Left ventricle myocardium inferior (tissue), 1 donor: ENCODE measurements around the gene TBC1D20. TPM values are rescaled to one million over a fixed set of nuclear protein-coding genes. Genes with fewer than 3 reads are reported as not detected.

Source experiments
- DNase-seq: peaks from one replicate; pipeline ENCODE4 v3.0.0-alpha.2; 2020
- H3K27ac ChIP-seq: fragments of 200-600 bp; replicated peaks from 2 replicates; pipeline ENCODE4 v1.8.0; 2021
- H3K27me3 ChIP-seq: fragments of 200-600 bp; 2 replicates; pipeline ENCODE4 v1.8.0; 2021; ENCODE audit warnings: low read depth
- H3K36me3 ChIP-seq: fragments of 200-600 bp; 2 replicates; pipeline ENCODE4 v1.8.0; 2021
- H3K4me1 ChIP-seq: fragments of 200-600 bp; 2 replicates; pipeline ENCODE4 v1.8.0; 2021
- H3K4me3 ChIP-seq: fragments of 200-600 bp; 2 replicates; pipeline ENCODE4 v1.8.0; 2021; ENCODE audit warnings: mild to moderate bottlenecking, moderate library complexity
- H3K9me3 ChIP-seq: fragments of 200-600 bp; replicated peaks from 2 replicates; pipeline ENCODE4 v1.8.0; 2021
- CTCF ChIP-seq: fragments of 200-600 bp; IDR thresholded peaks from 2 replicates; pipeline ENCODE4 v1.8.0; 2021; ENCODE audit warnings: antibody characterized with exemption, mild to moderate bottlenecking, borderline replicate concordance
- intact Hi-C: fragments of 100-400 bp; cut with micrococcal nuclease; formaldehyde crosslinking; loops from one replicate; pipeline ENCODE4 v1.11.0; 2022
- total RNA-seq: library from RNA; stranded (reverse); fragmentation: NEBNext Ultra II Directional; extraction: Animal tissue kit (Norgen Biotek cat#: 25700); gene quantifications from one replicate; pipeline ENCODE4 v1.2.1, GENCODE V29; 2021
- donor health status: DM: no; HTN: yes; CAD: no; lungs with severe emphysema.

TBC1D20 gene
- total RNA-seq, 1 donor from 2014 or later = 23.0 TPM

- no peaks in the 10 kb centered on the region for H3K27me3 ChIP-seq
- H3K4me1 ChIP-seq = peaks cover 20% of the 10 kb centered on the region
- no peaks in the 10 kb centered on the region for H3K9me3 ChIP-seq
- no peak overlapping the region for H3K4me3 ChIP-seq
- no peak for TF ChIP-seq CTCF
- H3K27ac ChIP-seq = peak overlapping the region; percentile 31
- H3K36me3 ChIP-seq = peaks cover 96% of the 10 kb centered on the region
- intact Hi-C loops = no loop called here
- DNase-seq = no peak
Measured at GRCh38 chr20:438571-439469, 23.5 kb downstream of the TBC1D20 start.

DNA sequence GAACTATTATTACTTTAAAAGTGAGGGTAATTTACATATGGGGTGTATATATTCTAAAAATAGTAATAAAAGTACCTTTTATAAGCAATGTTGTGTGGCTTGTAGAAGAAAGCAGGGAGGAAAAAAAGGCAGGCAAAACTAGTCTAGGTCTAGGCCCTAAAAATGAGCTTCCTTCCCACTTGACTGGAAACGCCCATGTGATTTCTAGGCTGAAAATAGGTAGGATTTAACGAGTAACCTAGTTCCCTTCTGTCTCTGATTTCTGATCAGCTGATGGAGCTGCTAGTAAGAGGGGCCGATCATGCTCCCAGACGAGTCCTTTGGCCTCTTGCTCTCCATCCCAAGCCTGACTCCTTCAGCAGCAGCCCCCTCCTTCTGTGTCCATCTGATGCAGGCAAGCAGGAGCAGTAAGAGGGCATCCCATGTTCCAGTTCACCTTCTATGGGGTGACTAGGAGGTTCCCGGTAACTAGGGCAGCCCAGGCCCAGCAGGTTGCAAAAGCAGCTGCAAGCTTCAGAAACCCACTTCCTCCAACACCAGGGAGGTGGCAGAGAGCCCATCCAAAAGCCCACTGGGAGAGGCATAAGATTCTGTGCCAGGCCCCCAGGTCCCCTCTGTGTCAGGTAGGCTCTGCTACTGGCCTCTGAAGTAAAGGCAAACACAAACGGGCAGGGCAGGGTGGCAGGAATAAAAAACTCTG is 24.4 kb downstream of the TBC1D20 start:
- Histone ChIP-seq H3K9me3 (no peaks in the 10 kb centered on the region), H3K4me1 (peaks cover 28% of the 10 kb centered on the region), H3K27ac (peak overlapping the region; percentile 31), H3K27me3 (no peaks in the 10 kb centered on the region), H3K4me3 (no peak overlapping the region), H3K36me3 (peaks cover 88% of the 10 kb centered on the region)
- DNase-seq = no peak
- TF ChIP-seq CTCF = no peak
- intact Hi-C loops = no loop called here

DNA sequence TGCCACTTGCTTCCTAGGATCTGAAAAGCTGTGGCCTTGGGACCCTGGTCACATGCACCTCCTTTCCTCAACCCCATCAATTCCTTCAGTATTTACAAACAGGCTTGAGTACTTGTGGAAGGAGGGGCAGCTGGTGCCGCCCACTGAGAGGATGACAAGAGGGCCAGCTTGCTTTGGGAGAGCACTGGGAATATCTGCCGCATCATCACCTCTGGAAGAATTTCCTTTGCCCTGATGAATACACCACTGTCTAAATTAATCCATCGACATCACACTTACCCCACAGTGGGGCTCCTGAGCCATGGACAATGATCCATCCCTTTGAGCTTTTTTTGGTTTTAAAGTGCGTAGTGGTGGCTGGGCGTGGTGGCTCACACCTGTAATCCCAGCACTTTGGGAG is 25.9 kb downstream of the TBC1D20 start:
- intact Hi-C loops = no loop called here

GRCh38 chr20:435558-435957 is 26.8 kb downstream of the TBC1D20 start:
- Histone ChIP-seq H3K4me3 (no peak overlapping the region), H3K36me3 (peaks cover 76% of the 10 kb centered on the region), H3K9me3 (no peaks in the 10 kb centered on the region), H3K4me1 (peaks cover 35% of the 10 kb centered on the region), H3K27me3 (no peaks in the 10 kb centered on the region), H3K27ac (no peak overlapping the region)
- DNase-seq = no peak
- TF ChIP-seq CTCF = no peak
- intact Hi-C loops = no loop called here

More for the DNA sequence above, 25.9 kb downstream of the TBC1D20 start:
- TF ChIP-seq CTCF = no peak
- H3K9me3 ChIP-seq = no peaks in the 10 kb centered on the region
- no peaks in the 10 kb centered on the region for H3K27me3 ChIP-seq
- no peak overlapping the region for H3K27ac ChIP-seq
- DNase-seq = no peak
- peaks cover 81% of the 10 kb centered on the region for H3K36me3 ChIP-seq
- H3K4me1 ChIP-seq = peaks cover 35% of the 10 kb centered on the region
- no peak overlapping the region for H3K4me3 ChIP-seq

GRCh38 chr20:434661-435419 is 27.5 kb downstream of the TBC1D20 start:
- no peak for TF ChIP-seq CTCF
- peaks cover 39% of the 10 kb centered on the region for H3K4me1 ChIP-seq
- H3K27me3 ChIP-seq = no peaks in the 10 kb centered on the region
- intact Hi-C loops = no loop called here
- peaks cover 76% of the 10 kb centered on the region for H3K36me3 ChIP-seq
- no peak overlapping the region for H3K27ac ChIP-seq
- no peaks in the 10 kb centered on the region for H3K9me3 ChIP-seq
- H3K4me3 ChIP-seq = no peak overlapping the region
- no peak for DNase-seq
